Astrocyte of the cerebellum (primary cell): ENCODE measurements around the gene TM7SF2.
A peak's percentile ranks its signal among the peaks of the same experiment; 100 is the strongest.

ENCODE experiments used
- DNase-seq: peaks from one replicate; pipeline ENCODE4 v3.0.0-alpha.2; 2011; ENCODE audit warnings: low read depth
- H3K4me3 ChIP-seq: 2 replicates; pipeline ENCODE4 v1.5.1; 2011; ENCODE audit warnings: mild to moderate bottlenecking, low read depth, low read length, moderate library complexity
- CTCF ChIP-seq: IDR thresholded peaks from 2 replicates; pipeline ENCODE4 v1.5.1; 2012; ENCODE audit warnings: low read length, low read depth, moderate library complexity, mild to moderate bottlenecking; ENCODE audit errors: missing control alignments
- in situ Hi-C: cut with HindIII; loops from 2 replicates; pipeline ENCODE4 v1.10.0; 2017; ENCODE audit warnings: low sequenced_read_pairs

TM7SF2 gene

GRCh38 chr11:65111744-65112545 lies at the start of gene TM7SF2:
TSS of gene TM7SF2 (plus strand) at chr11:65111872. CDS start at chr11:65112016, 144 bp downstream.
- DNase-seq = peak; percentile 70
- in situ Hi-C loops = no loop called here
- TF ChIP-seq CTCF = no peak
- peak within 1 kb of the TSS; percentile 56 for H3K4me3 ChIP-seq

- in situ Hi-C loops = no loop called here
- no peak for TF ChIP-seq CTCF
- no peak for DNase-seq
- no peak overlapping the region for H3K4me3 ChIP-seq
These were observed 48.1 kb upstream of the TM7SF2 start for GRCh38 chr11:65063532-65063931.

DNA sequence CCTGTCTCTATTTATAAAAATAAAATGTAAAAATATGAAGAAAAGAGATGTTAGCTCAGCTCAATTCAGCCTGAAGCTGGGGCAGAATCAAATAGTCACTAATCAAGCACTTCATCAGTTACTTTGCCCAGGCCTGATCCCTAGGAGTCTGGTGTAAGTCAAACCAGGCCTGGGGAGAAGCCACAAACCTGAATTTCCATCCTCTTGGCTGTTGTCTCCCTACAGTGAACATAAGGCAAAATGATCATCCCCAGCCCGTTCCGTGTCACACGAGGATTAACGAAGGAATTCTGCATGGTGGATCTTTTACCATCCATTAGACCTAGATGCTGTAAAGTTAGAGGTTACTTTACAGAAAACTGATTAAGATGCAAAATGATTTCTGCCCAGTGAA lies 46.8 kb upstream of the TM7SF2 start:
- H3K4me3 ChIP-seq = no peak overlapping the region
- in situ Hi-C loops = no loop called here
- no peak for TF ChIP-seq CTCF
- DNase-seq = no peak

DNA sequence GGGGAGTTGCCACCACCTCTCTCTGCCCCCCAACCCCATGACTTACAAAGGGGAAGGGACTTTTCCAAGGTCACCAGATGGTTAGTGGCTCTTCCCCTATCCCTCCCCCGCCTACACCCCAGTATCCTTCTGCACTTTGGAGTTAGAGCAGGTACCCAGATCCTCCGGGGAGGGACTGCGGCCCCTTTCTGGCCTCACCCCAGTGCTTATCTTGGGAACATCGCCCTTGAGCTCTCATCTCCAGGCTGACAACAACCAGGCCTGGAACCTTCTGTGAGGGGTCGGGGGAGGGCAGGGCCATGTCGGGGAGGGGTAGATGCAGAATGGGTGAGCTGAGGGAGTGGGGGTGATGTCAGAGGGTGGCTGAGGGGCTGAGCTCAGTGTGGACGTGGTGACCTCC lies 45.8 kb upstream of the TM7SF2 start:
- no peak for TF ChIP-seq CTCF
- in situ Hi-C loops = no loop called here
- DNase-seq = no peak
- no peak overlapping the region for H3K4me3 ChIP-seq

- DNase-seq = no peak
- H3K4me3 ChIP-seq = no peak overlapping the region
- in situ Hi-C loops = no loop called here
- no peak for TF ChIP-seq CTCF
These were observed 45.4 kb upstream of the TM7SF2 start for GRCh38 chr11:65066315-65066714.

DNA sequence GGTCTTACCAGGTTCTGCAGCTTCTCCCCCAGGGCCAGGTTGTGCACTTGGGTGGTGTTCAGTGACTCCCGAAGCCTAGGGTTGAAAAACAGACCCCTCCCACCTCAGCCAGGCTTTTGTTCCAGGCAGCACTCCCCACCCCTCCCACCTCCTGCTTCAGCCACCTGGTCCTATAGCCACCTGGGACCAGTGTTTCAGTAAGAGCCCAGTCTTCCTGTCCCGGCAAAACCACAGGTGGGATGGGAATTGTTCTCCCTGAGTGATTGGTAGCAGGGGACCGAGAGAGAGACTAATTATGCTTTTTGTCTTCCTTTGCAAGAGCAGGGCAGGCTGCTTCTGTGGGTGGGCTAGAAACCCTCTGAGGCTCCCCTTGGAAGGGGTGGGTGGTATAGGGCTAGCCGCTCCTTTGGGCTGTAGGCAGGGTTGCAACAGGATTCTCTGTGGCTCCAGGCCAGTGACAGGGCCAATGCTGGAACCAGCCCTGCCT lies 44.8 kb upstream of the TM7SF2 start:
- H3K4me3 ChIP-seq = no peak overlapping the region
- DNase-seq = no peak
- no peak for TF ChIP-seq CTCF
- in situ Hi-C loops = no loop called here
